Measurements from ENCODE around the gene FBRS.
A peak's percentile ranks its signal among the peaks of the same experiment; 100 is the strongest.

The FBRS gene

DNA sequence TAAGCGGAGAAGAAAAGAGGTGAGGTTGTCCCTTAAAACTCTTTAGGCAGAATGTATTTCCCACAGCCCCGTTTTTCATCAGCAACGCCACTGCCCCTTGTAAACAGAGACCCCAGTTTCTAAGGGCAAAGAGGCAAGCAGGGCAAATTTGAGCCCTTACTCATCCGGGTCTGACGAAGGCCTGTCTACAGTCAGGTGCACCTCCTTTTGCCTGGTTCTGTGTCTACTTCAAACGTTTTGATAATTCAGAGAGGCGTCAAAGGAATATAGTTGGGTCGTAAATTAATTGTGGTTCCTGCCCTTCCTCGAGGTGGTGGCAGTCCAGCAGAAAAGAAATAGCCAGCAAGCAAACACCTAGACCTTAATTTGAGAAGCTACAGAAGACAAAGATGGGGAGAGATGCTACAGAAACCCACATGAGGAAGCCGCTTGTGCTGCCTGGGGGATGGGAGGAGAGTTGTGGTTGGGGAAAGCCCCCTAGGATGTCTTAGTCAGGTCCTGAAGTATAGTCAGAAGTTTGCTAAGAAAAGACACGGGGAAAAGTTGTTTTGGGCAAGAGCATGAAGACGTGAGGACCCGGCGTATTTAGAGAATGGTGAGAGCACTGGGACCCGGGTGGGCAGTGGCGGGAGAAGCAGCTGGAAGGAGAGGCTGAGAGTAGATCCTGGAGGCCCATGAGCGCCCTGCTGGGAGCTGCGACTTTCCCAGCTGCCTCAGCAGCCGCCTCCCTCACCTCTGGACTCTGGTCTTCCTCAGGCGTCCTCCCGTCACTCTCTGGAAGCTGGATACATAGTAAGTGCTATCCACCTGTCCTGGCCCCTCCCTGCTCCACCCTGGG, 2.4 kb downstream of the FBRS start:
- peak; percentile 72 for DNase-seq (ENCODE audit: low read depth, low spot score)
- H3K4me3 ChIP-seq (ENCODE audit: low read length): peak overlapping the region; percentile 87

DNA sequence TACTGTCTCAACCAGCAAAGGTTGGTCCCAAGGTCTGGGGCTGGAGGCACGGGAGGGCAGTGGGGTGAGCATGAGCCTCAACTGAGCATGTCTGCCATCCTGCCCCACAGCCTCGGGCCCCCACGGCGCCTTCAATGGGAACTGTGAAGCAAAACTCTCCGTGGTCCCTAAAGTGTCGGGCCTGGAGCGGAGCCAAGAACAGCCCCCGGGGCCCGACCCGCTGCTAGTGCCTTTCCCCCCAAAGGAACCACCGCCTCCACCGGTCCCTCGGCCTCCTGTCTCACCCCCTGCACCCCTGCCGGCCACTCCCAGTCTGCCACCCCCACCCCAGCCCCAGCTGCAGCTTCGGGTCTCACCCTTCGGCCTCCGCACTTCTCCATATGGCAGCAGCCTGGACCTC, 4.2 kb downstream of the FBRS start:
- no peak overlapping the region for H3K4me3 ChIP-seq (ENCODE audit: low read length)
- no peak for DNase-seq (ENCODE audit: low read depth, low spot score)

DNA sequence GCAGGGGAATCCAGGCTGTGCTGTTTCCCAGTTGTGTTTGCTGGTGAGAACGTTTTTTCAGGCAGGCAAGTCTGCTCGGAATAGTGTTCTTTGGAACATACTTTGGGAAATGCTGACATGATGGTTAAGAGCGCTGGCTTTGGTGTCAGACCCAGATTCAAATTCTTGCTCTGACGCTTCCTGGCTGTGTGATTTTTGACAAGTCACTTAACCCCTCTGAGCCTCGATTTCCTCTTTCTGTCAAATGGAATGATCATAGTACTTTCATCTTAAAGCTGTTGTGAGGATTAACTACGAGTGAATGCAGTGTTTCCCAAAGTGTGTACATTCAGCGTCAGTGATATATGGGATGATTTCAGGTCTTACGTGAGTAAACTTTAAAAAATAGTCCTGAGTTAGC, 4.8 kb downstream of the FBRS start:
- no peak for DNase-seq (ENCODE audit: low read depth, low spot score)
- no peak overlapping the region for H3K4me3 ChIP-seq (ENCODE audit: low read length)

- no peak for DNase-seq (ENCODE audit: low read depth, low spot score)
- no peak overlapping the region for H3K4me3 ChIP-seq (ENCODE audit: low read length)
These were observed 5.6 kb downstream of the FBRS start for GRCh38 chr16:30663820-30664219.

- H3K4me3 ChIP-seq (ENCODE audit: low read length): no peak overlapping the region
- DNase-seq (ENCODE audit: low read depth, low spot score): no peak
These were observed 6.4 kb downstream of the FBRS start for GRCh38 chr16:30664616-30665109.

DNA sequence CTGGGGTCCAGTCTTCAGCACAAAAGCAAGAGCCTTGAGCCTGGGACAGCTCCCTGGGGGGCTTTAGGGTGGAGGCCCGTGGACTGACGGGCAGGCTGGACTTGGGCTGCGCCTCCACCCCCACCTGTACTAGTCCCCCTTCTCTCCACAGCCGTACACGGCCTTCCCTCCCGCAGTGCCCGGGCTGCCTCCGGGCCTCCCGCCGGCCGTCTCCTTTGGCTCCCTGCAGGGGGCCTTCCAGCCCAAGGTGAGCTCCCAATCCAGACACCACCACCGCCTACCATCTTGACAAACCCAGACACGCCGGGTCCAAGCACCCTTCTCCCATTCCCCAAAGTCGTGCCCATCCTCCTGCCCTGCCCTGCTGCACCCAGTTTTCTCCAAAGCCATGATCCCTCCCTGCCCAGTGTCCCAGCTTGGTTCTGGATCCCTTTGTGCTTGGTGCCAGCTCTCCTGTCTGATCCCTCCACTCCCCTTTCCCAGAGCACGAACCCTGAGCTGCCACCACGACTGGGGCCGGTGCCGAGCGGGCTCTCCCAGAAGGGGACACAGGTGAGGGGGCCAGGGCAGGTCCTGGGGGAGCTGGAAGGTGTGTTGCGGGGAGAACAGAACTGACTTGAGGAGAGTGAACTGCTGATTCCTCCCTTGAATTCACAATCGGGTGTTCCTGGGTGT, 7.1 kb downstream of the FBRS start:
- no peak for DNase-seq (ENCODE audit: low read depth, low spot score)
- no peak overlapping the region for H3K4me3 ChIP-seq (ENCODE audit: low read length)

- no peak for DNase-seq (ENCODE audit: low read depth, low spot score)
- no peak overlapping the region for H3K4me3 ChIP-seq (ENCODE audit: low read length)
These were observed 7.6 kb downstream of the FBRS start for GRCh38 chr16:30665830-30666190.

DNA sequence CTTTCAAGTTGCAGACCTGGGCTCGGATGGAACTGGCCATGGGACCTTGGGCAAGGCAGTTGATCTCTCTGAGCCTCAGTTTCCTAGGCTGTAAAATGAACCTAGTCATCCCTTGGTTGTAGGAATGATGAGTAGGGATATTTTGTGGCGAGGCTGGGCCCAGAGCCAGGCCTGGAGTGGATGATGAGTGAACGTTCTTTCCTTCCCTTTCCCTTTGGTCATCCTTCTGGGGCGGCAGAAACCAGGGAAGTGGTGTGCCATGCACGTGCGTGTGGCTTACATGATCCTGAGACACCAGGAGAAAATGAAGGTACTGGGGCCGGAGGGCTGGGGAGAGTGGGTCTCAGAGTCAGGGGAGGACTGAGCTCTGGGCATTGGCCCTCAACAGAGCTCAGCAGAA, 8.4 kb downstream of the FBRS start:
- no peak for DNase-seq (ENCODE audit: low read depth, low spot score)
- no peak overlapping the region for H3K4me3 ChIP-seq (ENCODE audit: low read length)

DNA sequence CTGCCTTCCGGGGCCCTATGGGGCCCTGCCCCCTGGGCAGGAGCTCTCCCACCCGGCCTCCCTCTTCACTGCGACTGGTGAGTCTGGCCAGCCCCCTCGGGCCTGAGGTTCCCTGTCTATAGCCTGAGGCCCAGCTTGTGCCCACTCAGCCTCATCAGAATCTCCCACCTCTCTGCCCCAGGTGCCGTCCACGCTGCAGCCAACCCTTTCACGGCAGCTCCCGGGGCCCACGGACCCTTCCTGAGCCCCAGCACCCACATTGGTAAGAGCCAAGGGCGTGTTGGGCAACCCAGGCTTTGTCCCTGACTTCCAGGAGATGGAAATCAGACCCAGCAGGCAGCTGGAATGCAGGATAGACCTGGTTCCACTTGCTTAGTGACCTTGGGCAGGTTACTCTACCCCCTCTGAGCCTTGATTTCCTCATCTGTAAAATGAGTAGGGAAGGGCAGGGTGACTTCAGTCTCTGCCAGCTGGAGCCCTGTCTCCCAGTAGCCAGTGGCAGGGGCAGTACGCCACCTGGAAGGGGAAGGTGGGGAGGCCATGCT, 9.2 kb downstream of the FBRS start:
- DNase-seq (ENCODE audit: low read depth, low spot score): no peak

DNA sequence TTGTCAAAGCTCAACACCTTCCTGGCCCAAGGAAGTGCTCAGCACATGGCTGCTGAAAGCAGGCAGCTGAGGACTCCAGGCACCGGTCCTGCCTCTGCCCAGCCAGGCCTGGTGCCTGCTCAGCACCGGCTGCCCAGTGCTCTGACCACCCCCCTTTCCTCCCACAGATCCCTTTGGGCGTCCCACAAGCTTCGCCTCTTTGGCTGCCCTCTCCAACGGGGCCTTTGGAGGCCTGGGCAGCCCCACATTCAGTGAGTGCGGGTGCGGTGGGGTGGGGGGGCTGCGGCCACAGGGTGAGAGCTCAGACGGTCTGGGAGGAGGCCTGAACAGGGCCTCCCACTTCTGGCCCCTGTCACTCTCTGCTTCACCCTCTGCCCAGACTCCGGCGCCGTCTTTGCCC, 10.2 kb downstream of the FBRS start:
- DNase-seq (ENCODE audit: low read depth, low spot score): no peak
- H3K4me3 ChIP-seq (ENCODE audit: low read length): no peak overlapping the region

More for the DNA sequence above, 9.2 kb downstream of the FBRS start:
- no peak overlapping the region for H3K4me3 ChIP-seq (ENCODE audit: low read length)

- no peak overlapping the region for H3K4me3 ChIP-seq (ENCODE audit: low read length)
- no peak for DNase-seq (ENCODE audit: low read depth, low spot score)
These were observed 11.0 kb downstream of the FBRS start for GRCh38 chr16:30669026-30669902.

GRCh38 chr16:30669903-30670824, 11.9 kb downstream of the FBRS start:
- no peak overlapping the region for H3K4me3 ChIP-seq (ENCODE audit: low read length)
- no peak for DNase-seq (ENCODE audit: low read depth, low spot score)

GRCh38 chr16:30675143-30675542, 16.9 kb downstream of the FBRS start:
- no peak for DNase-seq (ENCODE audit: low read depth, low spot score)
- no peak overlapping the region for H3K4me3 ChIP-seq (ENCODE audit: low read length)

DNA sequence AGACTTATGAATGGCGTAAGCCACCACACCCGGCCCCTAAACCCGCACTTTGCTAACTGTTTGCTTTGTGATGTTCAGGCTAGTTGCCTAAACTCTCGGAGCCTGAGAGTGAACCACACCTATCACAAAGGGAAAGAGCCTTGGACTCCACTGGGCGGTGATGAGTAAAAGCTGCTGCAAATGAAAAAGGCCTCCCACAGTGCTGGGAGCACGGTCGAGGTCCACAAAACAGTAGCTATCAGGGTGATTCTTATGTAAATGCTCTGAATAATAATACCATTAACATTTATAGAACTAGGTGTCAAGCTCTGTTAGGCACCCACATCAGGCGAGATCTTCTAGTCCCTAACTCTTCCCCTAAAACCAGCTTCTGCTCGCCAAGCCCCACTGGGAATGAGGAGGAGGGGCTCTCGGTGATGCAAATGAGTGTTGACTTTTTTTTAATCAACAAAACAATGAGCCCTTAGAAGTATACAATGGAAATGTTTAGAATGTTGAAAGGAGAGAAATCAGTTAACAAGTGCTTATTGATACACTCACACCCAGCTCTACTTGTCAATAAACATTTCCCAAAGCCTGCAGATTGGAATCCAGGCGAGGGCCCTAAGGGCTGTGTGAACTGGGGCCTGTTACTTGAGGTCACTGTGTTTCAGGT, 19.8 kb downstream of the FBRS start:
- no peak overlapping the region for H3K4me3 ChIP-seq (ENCODE audit: low read length)
- no peak for DNase-seq (ENCODE audit: low read depth, low spot score)

GRCh38 chr16:30678586-30678970, 20.3 kb downstream of the FBRS start:
- no peak for DNase-seq (ENCODE audit: low read depth, low spot score)
- no peak overlapping the region for H3K4me3 ChIP-seq (ENCODE audit: low read length)

DNA sequence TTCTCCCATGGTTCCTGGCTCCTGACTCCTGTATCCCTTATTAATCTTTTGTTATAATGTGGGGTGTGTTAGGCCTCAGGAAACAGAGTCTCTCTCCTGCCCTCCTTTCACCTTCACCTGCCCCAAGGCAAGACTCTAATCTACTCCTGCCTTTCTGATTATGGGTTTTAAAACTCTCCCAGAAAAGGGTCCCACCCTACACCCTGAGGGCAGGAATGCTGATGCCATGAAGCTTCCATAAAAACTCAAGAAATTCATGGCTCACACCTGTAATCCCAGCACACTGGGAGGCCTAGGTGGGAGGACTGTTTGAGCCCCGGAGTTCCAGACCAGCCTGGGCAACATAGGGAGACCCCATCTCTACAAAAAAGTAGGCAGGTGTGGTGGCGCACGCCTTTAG, 22.1 kb downstream of the FBRS start:
- H3K4me3 ChIP-seq (ENCODE audit: low read length): no peak overlapping the region
- DNase-seq (ENCODE audit: low read depth, low spot score): no peak

- no peak for DNase-seq (ENCODE audit: low read depth, low spot score)
- no peak overlapping the region for H3K4me3 ChIP-seq (ENCODE audit: low read length)
These were observed 30.5 kb downstream of the FBRS start for GRCh38 chr16:30688701-30689100.

GRCh38 chr16:30691907-30692306, 33.7 kb downstream of the FBRS start:
- H3K4me3 ChIP-seq (ENCODE audit: low read length): no peak overlapping the region
- no peak for DNase-seq (ENCODE audit: low read depth, low spot score)

Measured in Jurkat, Clone E6-1 (cell line).